SK-N-SH treated with all-trans-retinoic acid at 6 μM for 48 hours (cell line): Measurements from ENCODE around the gene CDH4.

ENCODE experiments used
- BACH2 ChIP-seq: fragments of 250-450 bp; sonication (Bioruptor Pico); IDR thresholded peaks from 2 replicates; pipeline ENCODE4 v1.9.0; 2021; ENCODE audit warnings: mild to moderate bottlenecking, borderline replicate concordance
- PATZ1 ChIP-seq: fragments of 250-450 bp; sonication (Bioruptor Pico); IDR thresholded peaks from 2 replicates; pipeline ENCODE4 v1.8.0; 2020; ENCODE audit warnings: mild to moderate bottlenecking, moderate library complexity, borderline replicate concordance
- PPARA ChIP-seq: fragments of 250-450 bp; sonication (Bioruptor Pico); IDR thresholded peaks from 2 replicates; pipeline ENCODE4 v1.5.0; 2020; ENCODE audit warnings: mild to moderate bottlenecking, borderline replicate concordance

- TF ChIP-seq BACH2 (no peak), PATZ1 (CRISPR knock-in tag) (no peak), PPARA (CRISPR knock-in tag) (no peak)
These were observed 338.2 kb downstream of the CDH4 start for GRCh38 chr20:61590236-61590635.
